IMR-90 (cell line): ENCODE data around the gene DHX9. TPM values are rescaled to one million over a fixed set of nuclear protein-coding genes. Genes with fewer than 3 reads are reported as not detected.

Experiments
- ATAC-seq: fragments of 200-7000 bp; cut with Tn5 transposase; 2 replicates; pipeline ENCODE4 v1.9.1; 2020; ENCODE audit warnings: low read depth, mild to moderate bottlenecking, moderate library complexity
- BruUV-seq: library from RNA; stranded (reverse); fragments of 400-500 nt; replicated peaks from 2 replicates; lab custom pipeline; 2021; lab: Mats Ljungman, UMichigan
- CTCF ChIA-PET: fragments of 300-600 bp; formaldehyde crosslinking; extraction: SDS; loops from one replicate; lab custom pipeline; 2021; ENCODE audit warnings: antibody characterized with exemption; lab: Yijun Ruan, JAX
- POLR2A ChIA-PET: fragments of 300-600 bp; sonication (Branson Sonifier 250); formaldehyde crosslinking; loops from one replicate; lab custom pipeline; 2022; ENCODE audit warnings: antibody characterized with exemption; ENCODE audit not compliant: unreplicated experiment; lab: Charles Lee
- DNase-seq: peaks from one replicate; pipeline ENCODE4 v3.0.0; 2013
- H2AFZ ChIP-seq: replicated peaks from 2 replicates; pipeline ENCODE3; 2013; ENCODE audit warnings: low read length, mild to moderate bottlenecking; ENCODE audit not compliant: poor library complexity
- H2AK5ac ChIP-seq: 2 replicates; pipeline ENCODE4 v1.6.1; 2013; ENCODE audit warnings: low read depth, low read length, inconsistent platforms
- H2AK9ac ChIP-seq: replicated peaks from 2 replicates; pipeline ENCODE3; 2013; ENCODE audit warnings: mild to moderate bottlenecking, low read depth, low read length, moderate library complexity; ENCODE audit not compliant: poor library complexity
- H2BK120ac ChIP-seq: 2 replicates; pipeline ENCODE4 v1.6.1; 2013; ENCODE audit warnings: low read depth, low read length, inconsistent platforms
- H2BK15ac ChIP-seq: 3 replicates; pipeline ENCODE4 v1.6.1; 2013; ENCODE audit warnings: low read depth, low read length, inconsistent platforms
- H2BK20ac ChIP-seq: 2 replicates; pipeline ENCODE4 v1.6.1; 2013; ENCODE audit warnings: low read depth, mild to moderate bottlenecking, inconsistent platforms, low read length, moderate library complexity
- H2BK5ac ChIP-seq: 2 replicates; pipeline ENCODE4 v1.6.1; 2013; ENCODE audit warnings: mild to moderate bottlenecking, low read depth, low read length, inconsistent platforms; ENCODE audit not compliant: poor library complexity, severe bottlenecking
- H3K14ac ChIP-seq: replicated peaks from 2 replicates; pipeline ENCODE4 v1.6.1; 2013; ENCODE audit warnings: low read depth, low read length, inconsistent platforms
- H3K18ac ChIP-seq: 2 replicates; pipeline ENCODE4 v1.6.1; 2013; ENCODE audit warnings: low read depth, low read length, control low read depth
- H3K23ac ChIP-seq: 2 replicates; pipeline ENCODE4 v1.6.1; 2013; ENCODE audit warnings: low read depth, low read length, inconsistent platforms
- H3K27ac ChIP-seq: 2 replicates; pipeline ENCODE4 v1.5.1; 2013; ENCODE audit warnings: mild to moderate bottlenecking, control low read depth, low read length; ENCODE audit not compliant: insufficient read depth
- H3K27me3 ChIP-seq: 2 replicates; pipeline ENCODE4 v1.6.1; 2013; ENCODE audit warnings: low read length; ENCODE audit not compliant: control insufficient read depth, insufficient read depth
- H3K36me3 ChIP-seq: 2 replicates; pipeline ENCODE4 v1.6.1; 2013; ENCODE audit warnings: low read length, mixed read lengths; ENCODE audit not compliant: control insufficient read depth, insufficient read depth
- H3K4ac ChIP-seq: 2 replicates; pipeline ENCODE4 v1.6.1; 2013; ENCODE audit warnings: low read depth, low read length, inconsistent platforms
- H3K4me1 ChIP-seq: 2 replicates; pipeline ENCODE4 v1.6.1; 2013; ENCODE audit warnings: low read length, mixed read lengths; ENCODE audit not compliant: control insufficient read depth, insufficient read depth
- H3K4me2 ChIP-seq: 2 replicates; pipeline ENCODE4 v1.6.1; 2013; ENCODE audit warnings: low read depth, mild to moderate bottlenecking, control low read depth, low read length, moderate library complexity
- H3K4me3 ChIP-seq: 2 replicates; pipeline ENCODE4 v1.5.1; 2013; ENCODE audit warnings: low read depth, mild to moderate bottlenecking, control low read depth, low read length, moderate library complexity; ENCODE audit not compliant: insufficient read depth
- H3K56ac ChIP-seq: 2 replicates; pipeline ENCODE4 v1.6.1; 2013; ENCODE audit warnings: low read length, inconsistent platforms; ENCODE audit not compliant: insufficient read depth; ENCODE audit errors: extremely low read depth
- H3K79me1 ChIP-seq, 2 experiments: 2 replicates each; pipeline ENCODE4 v1.6.1; 2013; ENCODE audit warnings: low read length in 2 of 2, inconsistent platforms in 1 of 2, low read depth in 1 of 2
- H3K9ac ChIP-seq: 2 replicates; pipeline ENCODE4 v1.6.1; 2013; ENCODE audit warnings: low read depth, low read length, control low read depth
- H3K9me1 ChIP-seq: 2 replicates; pipeline ENCODE4 v1.6.1; 2013; ENCODE audit warnings: low read length, inconsistent platforms; ENCODE audit not compliant: insufficient read depth
- H3K9me3 ChIP-seq: 2 replicates; pipeline ENCODE4 v1.6.1; 2013; ENCODE audit warnings: low read length; ENCODE audit not compliant: control insufficient read depth, insufficient read depth
- H4K20me1 ChIP-seq: 2 replicates; pipeline ENCODE4 v1.6.1; 2013; ENCODE audit warnings: low read length, inconsistent platforms; ENCODE audit not compliant: insufficient read depth
- H4K5ac ChIP-seq: 2 replicates; pipeline ENCODE4 v1.6.1; 2013; ENCODE audit warnings: mild to moderate bottlenecking, low read depth, low read length, control low read depth
- H4K8ac ChIP-seq, 2 experiments: 2 replicates each; pipeline ENCODE4 v1.6.1; 2013; ENCODE audit warnings: low read depth in 2 of 2, low read length in 2 of 2, control low read depth in 1 of 2, inconsistent platforms in 1 of 2
- H4K91ac ChIP-seq: 2 replicates; pipeline ENCODE4 v1.6.1; 2013; ENCODE audit warnings: low read depth, low read length, inconsistent platforms; ENCODE audit not compliant: insufficient read depth
- BHLHE40 ChIP-seq: fragments of 150-350 bp; IDR thresholded peaks from 2 replicates; pipeline ENCODE4 v1.6.1; 2016; ENCODE audit warnings: mild to moderate bottlenecking, low read depth, low read length
- CEBPB ChIP-seq: IDR thresholded peaks from 2 replicates; pipeline ENCODE4 v1.6.1; 2012; ENCODE audit warnings: low read depth, low read length, improper control_type of control experiment
- CHD1 ChIP-seq: IDR thresholded peaks from 2 replicates; pipeline ENCODE4 v1.6.1; 2012; ENCODE audit warnings: low read depth, low read length, improper control_type of control experiment
- FOS ChIP-seq: fragments of 150-350 bp; IDR thresholded peaks from 2 replicates; pipeline ENCODE4 v1.6.1; 2016; ENCODE audit warnings: low read depth, low read length
- MAFK ChIP-seq: IDR thresholded peaks from 2 replicates; pipeline ENCODE4 v1.6.1; 2012; ENCODE audit warnings: low read depth, low read length, improper control_type of control experiment
- MAZ ChIP-seq: IDR thresholded peaks from 2 replicates; pipeline ENCODE4 v1.6.1; 2012; ENCODE audit warnings: low read depth, mild to moderate bottlenecking, low read length, improper control_type of control experiment, moderate library complexity, borderline replicate concordance
- NFE2L2 ChIP-seq: fragments of 150-350 bp; IDR thresholded peaks from 2 replicates; pipeline ENCODE4 v1.6.1; 2016; ENCODE audit warnings: low read depth, mild to moderate bottlenecking, low read length
- POLR2A ChIP-seq: IDR thresholded peaks from 2 replicates; pipeline ENCODE4 v1.6.1; 2012; ENCODE audit warnings: mild to moderate bottlenecking, low read depth, low read length
- RAD21 ChIP-seq: IDR thresholded peaks from 2 replicates; pipeline ENCODE4 v1.6.1; 2012; ENCODE audit warnings: low read length, improper control_type of control experiment
- RCOR1 ChIP-seq: IDR thresholded peaks from 2 replicates; pipeline ENCODE4 v1.6.1; 2012; ENCODE audit warnings: mild to moderate bottlenecking, low read length, improper control_type of control experiment; ENCODE audit not compliant: insufficient replicate concordance
- RFX5 ChIP-seq: IDR thresholded peaks from 2 replicates; pipeline ENCODE4 v1.8.0; 2012; ENCODE audit warnings: low read depth, mild to moderate bottlenecking, low read length, moderate library complexity
- SMC3 ChIP-seq: fragments of 150-350 bp; IDR thresholded peaks from 2 replicates; pipeline ENCODE4 v1.6.1; 2016; ENCODE audit warnings: low read depth, mild to moderate bottlenecking, antibody characterized with exemption, low read length, moderate library complexity
- WGBS, 2 experiments: methylation state at CpG; one replicate each; pipeline versions ENCODE4 v1.1.5 to v1.1.7; 2013; ENCODE audit warnings: missing lambda C conversion rate in 2 of 2; ENCODE audit not compliant: insufficient read length in 1 of 2; ENCODE audit errors: extremely low coverage in 2 of 2; 5-methylcytosine and 5-hydroxymethylcytosine counted together
- dilution Hi-C: fragments of 300-500 bp; cut with HindIII; formaldehyde crosslinking; loops from one replicate; pipeline ENCODE4 v1.14.3; 2018; ENCODE audit warnings: low sequenced_read_pairs; ENCODE audit not compliant: unreplicated experiment
- in situ Hi-C: fragments of 300-500 bp; cut with MboI; formaldehyde crosslinking; loops from 3 replicates; pipeline ENCODE4 v1.14.3; 2019; ENCODE audit warnings: low sequenced_read_pairs, inconsistent platforms, mixed read lengths
- intact Hi-C: fragments of 100-400 bp; cut with micrococcal nuclease; formaldehyde crosslinking; loops from 2 replicates; pipeline ENCODE4 v1.10.0; 2022
- polyA plus RNA-seq, 3 experiments: library from polyadenylated mRNA; depleted of rRNA; stranded (reverse); fragments of >200 nt; gene quantifications; 2 replicates each; pipeline ENCODE4 v1.2.3, GENCODE V29; 2012; ENCODE audit warnings: low replicate concordance in 1 of 3
- total RNA-seq: library from RNA; depleted of rRNA; stranded (reverse); fragments of >200 nt; gene quantifications from 2 replicates; pipeline ENCODE4 v1.2.3, GENCODE V29; 2012
- TF ChIP-seq, protein P1 (sequence below): fragments of 150-350 bp; IDR thresholded peaks from 2 replicates; pipeline ENCODE4 v1.6.1; 2016; ENCODE audit warnings: low read depth, mild to moderate bottlenecking, low read length, moderate library complexity, borderline replicate concordance
- TF ChIP-seq, protein P2 (sequence below): fragments of 150-350 bp; IDR thresholded peaks from 2 replicates; pipeline ENCODE4 v1.6.1; 2017; ENCODE audit warnings: mild to moderate bottlenecking, antibody characterized with exemption, low read length, low read depth

The DHX9 gene
- total and polyA plus RNA-seq, 2 of the 4 experiments (the other 2 are of a cell fraction) = 119 to 211 TPM

DNA sequence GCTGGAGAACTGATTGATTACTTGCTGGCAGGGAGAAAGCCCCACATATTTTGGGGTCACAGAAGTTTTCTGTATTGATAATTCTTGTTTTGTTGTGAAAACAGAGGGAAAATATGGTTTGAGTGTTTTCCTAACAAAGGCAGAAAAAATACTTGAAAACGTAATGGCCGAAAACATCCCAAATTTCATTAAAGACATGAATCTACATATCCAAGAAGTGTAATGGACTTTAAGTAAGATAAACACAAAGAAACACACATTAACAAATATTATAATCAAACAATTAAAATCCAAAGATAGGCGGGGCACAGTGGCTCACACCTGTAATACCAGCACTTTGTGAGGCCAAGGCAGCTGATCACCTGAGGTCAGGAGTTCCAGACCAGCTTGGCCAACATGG, 74.3 kb downstream of the DHX9 start:
- H4K20me1 ChIP-seq = no peaks in the 10 kb centered on the region
- H3K4me3 ChIP-seq = no peak overlapping the region
- no peak overlapping the region for H4K8ac ChIP-seq
- no peak overlapping the region for H2BK20ac ChIP-seq
- no peak overlapping the region for H3K4ac ChIP-seq
- no peaks in the 10 kb centered on the region for H3K79me1 ChIP-seq
- H3K56ac ChIP-seq = no peak overlapping the region
- no peak overlapping the region for H2BK15ac ChIP-seq
- no peak overlapping the region for H3K27ac ChIP-seq
- H2AK9ac ChIP-seq = no peak overlapping the region
- DNase-seq = no peak
- no peak overlapping the region for H3K18ac ChIP-seq
- TF ChIP-seq CHD1 (no peak), NFE2L2 (no peak), RFX5 (no peak), MAFK (no peak), SMC3 (no peak), CEBPB (no peak), BHLHE40 (no peak), POLR2A (no peak), RCOR1 (no peak), FOS (no peak), RAD21 (no peak), MAZ (no peak)
- TF ChIP-seq, protein P1, sequence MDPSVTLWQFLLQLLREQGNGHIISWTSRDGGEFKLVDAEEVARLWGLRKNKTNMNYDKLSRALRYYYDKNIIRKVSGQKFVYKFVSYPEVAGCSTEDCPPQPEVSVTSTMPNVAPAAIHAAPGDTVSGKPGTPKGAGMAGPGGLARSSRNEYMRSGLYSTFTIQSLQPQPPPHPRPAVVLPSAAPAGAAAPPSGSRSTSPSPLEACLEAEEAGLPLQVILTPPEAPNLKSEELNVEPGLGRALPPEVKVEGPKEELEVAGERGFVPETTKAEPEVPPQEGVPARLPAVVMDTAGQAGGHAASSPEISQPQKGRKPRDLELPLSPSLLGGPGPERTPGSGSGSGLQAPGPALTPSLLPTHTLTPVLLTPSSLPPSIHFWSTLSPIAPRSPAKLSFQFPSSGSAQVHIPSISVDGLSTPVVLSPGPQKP = no peak
- TF ChIP-seq, protein P2, sequence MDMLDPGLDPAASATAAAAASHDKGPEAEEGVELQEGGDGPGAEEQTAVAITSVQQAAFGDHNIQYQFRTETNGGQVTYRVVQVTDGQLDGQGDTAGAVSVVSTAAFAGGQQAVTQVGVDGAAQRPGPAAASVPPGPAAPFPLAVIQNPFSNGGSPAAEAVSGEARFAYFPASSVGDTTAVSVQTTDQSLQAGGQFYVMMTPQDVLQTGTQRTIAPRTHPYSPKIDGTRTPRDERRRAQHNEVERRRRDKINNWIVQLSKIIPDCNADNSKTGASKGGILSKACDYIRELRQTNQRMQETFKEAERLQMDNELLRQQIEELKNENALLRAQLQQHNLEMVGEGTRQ = no peak
- H3K4me2 ChIP-seq = no peak overlapping the region
- H4K5ac ChIP-seq = no peak overlapping the region
- H3K23ac ChIP-seq = no peak overlapping the region
- no peaks in the 10 kb centered on the region for H3K36me3 ChIP-seq
- BruUV-seq = no TSS peak
- peaks cover 2% of the 10 kb centered on the region for H3K9me3 ChIP-seq
- no peak overlapping the region for H2BK5ac ChIP-seq
- H3K27me3 ChIP-seq = peaks cover 3% of the 10 kb centered on the region; the same call in 1 of the 2 replicates
- no peak overlapping the region for H3K14ac ChIP-seq
- H4K91ac ChIP-seq = no peak overlapping the region
- H2AK5ac ChIP-seq = no peak overlapping the region
- dilution Hi-C loops (no loop called here), intact Hi-C loops (no loop called here), in situ Hi-C loops (no loop called here)
- H2BK120ac ChIP-seq = no peak overlapping the region
- no peaks in the 10 kb centered on the region for H3K4me1 ChIP-seq
- POLR2A ChIA-PET = no interaction called here
- ATAC-seq = no peak
- no peaks in the 10 kb centered on the region for H3K9me1 ChIP-seq
- WGBS, 2 experiments = no CpG with 5 or more reads among the region's 3 CpGs
- CTCF ChIA-PET = no interaction called here
- H2AFZ ChIP-seq = no peak overlapping the region
- no peak overlapping the region for H3K9ac ChIP-seq
